GM13976 (cell line): ENCODE data around the gene PNKP.

ENCODE experiments used
- DNase-seq: peaks from one replicate; pipeline ENCODE4 v3.0.0; 2012; ENCODE audit warnings: low spot score
- CTCF ChIP-seq: IDR thresholded peaks from 2 replicates; pipeline ENCODE4 v1.5.1; 2012; ENCODE audit warnings: borderline replicate concordance, mild to moderate bottlenecking; ENCODE audit not compliant: insufficient read depth; ENCODE audit errors: extremely low read depth, missing control alignments, control extremely low read depth
- in situ Hi-C: fragments of 300-500 bp; cut with MboI; formaldehyde crosslinking; loops from one replicate; pipeline ENCODE4 v1.12.0; 2022; ENCODE audit warnings: low sequenced_read_pairs, mixed read lengths, inconsistent platforms; ENCODE audit not compliant: unreplicated experiment

The PNKP gene

GRCh38 chr19:49871349-49871985 lies 4.1 kb upstream of the PNKP start:
- in situ Hi-C loops: no loop called here
- TF ChIP-seq CTCF: no peak
- DNase-seq: no peak

- in situ Hi-C loops: no loop called here
- DNase-seq: no peak
- no peak for TF ChIP-seq CTCF
Measured at GRCh38 chr19:49870309-49870901, 3.0 kb upstream of the PNKP start.

GRCh38 chr19:49869484-49870308 lies 2.3 kb upstream of the PNKP start:
- peak; percentile 91 for DNase-seq
- in situ Hi-C loops: no loop called here
- no peak for TF ChIP-seq CTCF

GRCh38 chr19:49869009-49869483 lies 1.7 kb upstream of the PNKP start:
- no peak for TF ChIP-seq CTCF
- DNase-seq: no peak
- in situ Hi-C loops: no loop called here

GRCh38 chr19:49864890-49865289 lies 2.5 kb downstream of the PNKP start:
- in situ Hi-C loops: no loop called here
- DNase-seq: no peak
- TF ChIP-seq CTCF: no peak

GRCh38 chr19:49863935-49864320 lies 3.4 kb downstream of the PNKP start:
- in situ Hi-C loops: no loop called here
- no peak for DNase-seq
- no peak for TF ChIP-seq CTCF
